A549 (cell line): ENCODE data around the gene ITM2B.
"Not testable (repeated sequence)": the region's sequence is repeated elsewhere in the genome, so short reads cannot be mapped to it uniquely, and the experiment has no call there.

Experiments used
- CBX2 ChIP-seq: fragments of 200-600 bp; sonication (generic); IDR thresholded peaks from 2 replicates; pipeline ENCODE4 v1.6.1; 2016; ENCODE audit warnings: low read depth, mild to moderate bottlenecking, borderline replicate concordance
- CTCF ChIP-seq: fragments of >200 bp; sonication (Bioruptor Twin); formaldehyde crosslinking; IDR thresholded peaks from 3 replicates; pipeline ENCODE4 v1.5.1; 2016

- not testable (repeated sequence) for TF ChIP-seq CBX2, CTCF
These were observed 17.3 kb upstream of the ITM2B start for GRCh38 chr13:48215511-48216203.
